SK-N-SH (cell line): Measurements from ENCODE around the gene CACUL1.
A peak's percentile ranks its signal among the peaks of the same experiment; 100 is the strongest.

Experiments
- EP300 ChIP-seq, 2 experiments: IDR thresholded peaks; 2 replicates each; pipeline versions ENCODE4 v1.4.0 to v1.6.1; 2012; ENCODE audit warnings: borderline replicate concordance in 1 of 2, low read depth in 1 of 2, low read length in 1 of 2
- FOSL2 ChIP-seq: IDR thresholded peaks from 2 replicates; pipeline ENCODE4 v1.4.0; 2012; ENCODE audit warnings: low read depth, mild to moderate bottlenecking, moderate library complexity, borderline replicate concordance
- FOXJ3 ChIP-seq: sonication (generic); formaldehyde crosslinking; IDR thresholded peaks from 2 replicates; pipeline ENCODE4 v1.5.1; 2020; ENCODE audit warnings: mild to moderate bottlenecking, missing genetic modification reagents
- NRF1 ChIP-seq: IDR thresholded peaks from 2 replicates; pipeline ENCODE4 v1.6.1; 2012; ENCODE audit warnings: low read depth, mild to moderate bottlenecking, low read length
- RCOR1 ChIP-seq: fragments of 150-350 bp; IDR thresholded peaks from 2 replicates; pipeline ENCODE4 v1.6.1; 2017; ENCODE audit warnings: antibody characterized with exemption, low read length
- SMC3 ChIP-seq: IDR thresholded peaks from 2 replicates; pipeline ENCODE4 v1.6.1; 2012; ENCODE audit warnings: low read depth, low read length, improper control_type of control experiment
- TAF1 ChIP-seq: IDR thresholded peaks from 2 replicates; pipeline ENCODE4 v1.6.1; 2012; ENCODE audit warnings: low read depth, mild to moderate bottlenecking, low read length, moderate library complexity, borderline replicate concordance
- TCF12 ChIP-seq: IDR thresholded peaks from 2 replicates; pipeline ENCODE4 v1.4.0; 2012
- YY1 ChIP-seq: IDR thresholded peaks from 2 replicates; pipeline ENCODE4 v1.4.0; 2012; ENCODE audit warnings: low read depth, mild to moderate bottlenecking
- TF ChIP-seq, protein P1 (sequence below): fragments of 200-600 bp; sonication (generic); IDR thresholded peaks from 2 replicates; pipeline ENCODE4 v1.6.1; 2017; ENCODE audit warnings: antibody characterized with exemption, mild to moderate bottlenecking, moderate library complexity
- TF ChIP-seq, protein P2 (sequence below): fragments of 150-350 bp; IDR thresholded peaks from 2 replicates; pipeline ENCODE4 v1.6.1; 2017; ENCODE audit warnings: antibody characterized with exemption, low read length, low read depth, borderline replicate concordance

DNA sequence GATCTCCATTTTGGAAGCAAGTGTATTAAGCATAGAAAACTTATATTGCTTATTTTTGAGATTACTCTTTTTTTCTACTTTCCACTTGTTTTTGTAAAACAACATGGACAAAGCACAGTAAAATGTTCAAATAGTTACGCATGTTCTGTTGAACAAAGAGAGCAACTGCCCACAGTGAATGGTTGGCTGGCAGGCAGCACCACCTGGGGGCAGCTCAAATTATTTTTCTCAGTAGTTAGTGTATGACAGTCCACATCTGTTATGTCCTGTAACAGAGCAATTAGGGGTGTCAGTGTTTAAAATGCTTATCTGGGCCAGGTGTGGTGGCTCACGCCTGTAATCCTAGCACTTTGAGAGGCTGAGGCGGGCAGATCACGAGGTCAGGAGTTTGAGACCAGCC is 46.1 kb upstream of the CACUL1 start:
- TF ChIP-seq, protein P1, sequence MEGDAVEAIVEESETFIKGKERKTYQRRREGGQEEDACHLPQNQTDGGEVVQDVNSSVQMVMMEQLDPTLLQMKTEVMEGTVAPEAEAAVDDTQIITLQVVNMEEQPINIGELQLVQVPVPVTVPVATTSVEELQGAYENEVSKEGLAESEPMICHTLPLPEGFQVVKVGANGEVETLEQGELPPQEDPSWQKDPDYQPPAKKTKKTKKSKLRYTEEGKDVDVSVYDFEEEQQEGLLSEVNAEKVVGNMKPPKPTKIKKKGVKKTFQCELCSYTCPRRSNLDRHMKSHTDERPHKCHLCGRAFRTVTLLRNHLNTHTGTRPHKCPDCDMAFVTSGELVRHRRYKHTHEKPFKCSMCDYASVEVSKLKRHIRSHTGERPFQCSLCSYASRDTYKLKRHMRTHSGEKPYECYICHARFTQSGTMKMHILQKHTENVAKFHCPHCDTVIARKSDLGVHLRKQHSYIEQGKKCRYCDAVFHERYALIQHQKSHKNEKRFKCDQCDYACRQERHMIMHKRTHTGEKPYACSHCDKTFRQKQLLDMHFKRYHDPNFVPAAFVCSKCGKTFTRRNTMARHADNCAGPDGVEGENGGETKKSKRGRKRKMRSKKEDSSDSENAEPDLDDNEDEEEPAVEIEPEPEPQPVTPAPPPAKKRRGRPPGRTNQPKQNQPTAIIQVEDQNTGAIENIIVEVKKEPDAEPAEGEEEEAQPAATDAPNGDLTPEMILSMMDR: peak; percentile 46
- TF ChIP-seq SMC3 (peak; percentile 66), TAF1 (no peak), YY1 (no peak), FOSL2 (no peak), NRF1 (no peak), EP300 (IDR thresholded peaks at IDR 0.05; ENCODE audit: borderline replicate concordance in 1 of 2, low read depth in 1 of 2, low read length in 1 of 2) (no peak), RCOR1 (no peak), TCF12 (no peak), FOXJ3 (no peak)
- TF ChIP-seq, protein P2, sequence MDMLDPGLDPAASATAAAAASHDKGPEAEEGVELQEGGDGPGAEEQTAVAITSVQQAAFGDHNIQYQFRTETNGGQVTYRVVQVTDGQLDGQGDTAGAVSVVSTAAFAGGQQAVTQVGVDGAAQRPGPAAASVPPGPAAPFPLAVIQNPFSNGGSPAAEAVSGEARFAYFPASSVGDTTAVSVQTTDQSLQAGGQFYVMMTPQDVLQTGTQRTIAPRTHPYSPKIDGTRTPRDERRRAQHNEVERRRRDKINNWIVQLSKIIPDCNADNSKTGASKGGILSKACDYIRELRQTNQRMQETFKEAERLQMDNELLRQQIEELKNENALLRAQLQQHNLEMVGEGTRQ: no peak
